Endodermal cell (in vitro differentiated cells): Measurements from ENCODE around the gene CPZ. TPM values are rescaled to one million over a fixed set of nuclear protein-coding genes. Genes with fewer than 3 reads are reported as not detected.

Experiments
- DNase-seq: peaks from one replicate; pipeline ENCODE4 v3.0.0-alpha.2; 2017
- H3K27ac ChIP-seq: 2 replicates; pipeline ENCODE4 v1.5.1; 2013; ENCODE audit warnings: mild to moderate bottlenecking, low read depth, low read length, moderate library complexity
- H3K27me3 ChIP-seq: 2 replicates; pipeline ENCODE4 v1.6.1; 2013; ENCODE audit warnings: mild to moderate bottlenecking, low read length, moderate library complexity; ENCODE audit not compliant: insufficient read depth, control insufficient read depth, poor library complexity, severe bottlenecking
- H3K36me3 ChIP-seq: 2 replicates; pipeline ENCODE4 v1.7.0; 2013; ENCODE audit warnings: mild to moderate bottlenecking, low read length, moderate library complexity; ENCODE audit not compliant: control insufficient read depth, insufficient read depth
- H3K4me1 ChIP-seq: one replicate; pipeline ENCODE4 v1.7.0; 2013; ENCODE audit warnings: low read length; ENCODE audit not compliant: control insufficient read depth, insufficient read depth
- H3K4me3 ChIP-seq: 2 replicates; pipeline ENCODE4 v1.5.1; 2013; ENCODE audit warnings: mild to moderate bottlenecking, low read length, moderate library complexity
- H3K9ac ChIP-seq: 2 replicates; pipeline ENCODE4 v1.6.1; 2013; ENCODE audit warnings: mild to moderate bottlenecking, low read length, moderate library complexity; ENCODE audit not compliant: poor library complexity, severe bottlenecking; ENCODE audit errors: extremely low read depth
- H3K9me3 ChIP-seq: 2 replicates; pipeline ENCODE4 v1.6.1; 2013; ENCODE audit warnings: mild to moderate bottlenecking, low read length, moderate library complexity; ENCODE audit not compliant: control insufficient read depth
- H3K27ac Mint-ChIP-seq: 2 replicates; pipeline ENCODE4 v1.8.0; 2020; ENCODE audit warnings: mixed read lengths
- H3K27me3 Mint-ChIP-seq: 2 replicates; pipeline ENCODE4 v1.8.0; 2021; ENCODE audit warnings: mild to moderate bottlenecking, mixed read lengths; ENCODE audit not compliant: insufficient read depth
- H3K36me3 Mint-ChIP-seq: 2 replicates; pipeline ENCODE4 v1.8.0; 2020; ENCODE audit warnings: low read depth, mixed read lengths
- H3K4me1 Mint-ChIP-seq: 2 replicates; pipeline ENCODE4 v1.8.0; 2020; ENCODE audit warnings: mixed read lengths
- H3K4me3 Mint-ChIP-seq: 2 replicates; pipeline ENCODE4 v1.8.0; 2020; ENCODE audit warnings: mild to moderate bottlenecking, moderate library complexity, mixed read lengths
- H3K9me3 Mint-ChIP-seq: 2 replicates; pipeline ENCODE4 v1.8.0; 2020; ENCODE audit warnings: mild to moderate bottlenecking, mixed read lengths
- CTCF ChIP-seq: fragments of 200-600 bp; sonication (generic); conservative IDR thresholded peaks from 2 replicates; pipeline ENCODE4 v1.5.0; 2021; ENCODE audit warnings: antibody characterized with exemption, mild to moderate bottlenecking
- WGBS, 2 experiments: methylation state at CpG; one replicate each; pipeline versions ENCODE4 v1.1.5 to v1.1.7; 2013; ENCODE audit warnings: missing lambda C conversion rate in 2 of 2, mixed read lengths in 1 of 2; ENCODE audit not compliant: insufficient coverage in 1 of 2, insufficient read length in 1 of 2; 5-methylcytosine and 5-hydroxymethylcytosine counted together
- total RNA-seq, 2 donors: library from RNA; stranded (reverse); fragmentation: NEBNext Ultra II Directional in 1 of 2; extraction: Animal tissue kit (Norgen Biotek cat#: 25700) in 1 of 2; gene quantifications; 2 replicates in 1 of 2; 3 replicates in 1 of 2; pipeline ENCODE4 v1.2.1, GENCODE V29; 2021

Gene CPZ
- total RNA-seq, 2 donors from 2014 or later, result 23.9 to 33.6 TPM

- Mint-ChIP-seq H3K4me1 (no peaks in the 10 kb centered on the region), H3K4me3 (no peak overlapping the region), H3K27me3 (peaks cover 2% of the 10 kb centered on the region), H3K9me3 (no peaks in the 10 kb centered on the region), H3K27ac (no peak overlapping the region), H3K36me3 (peaks cover 15% of the 10 kb centered on the region)
- Histone ChIP-seq H3K4me3 (no peak overlapping the region), H3K4me1 (no peaks in the 10 kb centered on the region), H3K27ac (no peak overlapping the region), H3K27me3 (no peaks in the 10 kb centered on the region), H3K9me3 (no peaks in the 10 kb centered on the region), H3K9ac (no peak overlapping the region), H3K36me3 (no peaks in the 10 kb centered on the region)
- WGBS, 2 experiments, result 95 to 100% methylated on average over 4 to 8 of the region's 8 CpGs
- DNase-seq, result no peak
- no peak for TF ChIP-seq CTCF
Observed at GRCh38 chr4:8612646-8613045, 20.1 kb downstream of the CPZ start.

GRCh38 chr4:8613421-8614364, 21.1 kb downstream of the CPZ start:
- H3K27ac Mint-ChIP-seq, result no peak overlapping the region
- Histone ChIP-seq H3K27ac (no peak overlapping the region), H3K27me3 (no peaks in the 10 kb centered on the region), H3K9ac (no peak overlapping the region), H3K36me3 (no peaks in the 10 kb centered on the region), H3K4me3 (no peak overlapping the region), H3K9me3 (no peaks in the 10 kb centered on the region), H3K4me1 (no peaks in the 10 kb centered on the region)
- DNase-seq, result no peak
- H3K9me3 Mint-ChIP-seq, result no peaks in the 10 kb centered on the region
- 93 to 95% methylated on average over 27 to 35 of the region's 35 CpGs for WGBS, 2 experiments
- H3K36me3 Mint-ChIP-seq, result peaks cover 19% of the 10 kb centered on the region
- H3K4me1 Mint-ChIP-seq, result no peaks in the 10 kb centered on the region
- TF ChIP-seq CTCF, result no peak
- H3K27me3 Mint-ChIP-seq, result peaks cover 2% of the 10 kb centered on the region
- H3K4me3 Mint-ChIP-seq, result no peak overlapping the region

GRCh38 chr4:8614365-8615193, 22.0 kb downstream of the CPZ start:
- TF ChIP-seq CTCF, result no peak
- DNase-seq, result no peak
- Histone ChIP-seq H3K4me3 (no peak overlapping the region), H3K9me3 (no peaks in the 10 kb centered on the region), H3K27me3 (no peaks in the 10 kb centered on the region), H3K9ac (no peak overlapping the region), H3K4me1 (no peaks in the 10 kb centered on the region), H3K27ac (no peak overlapping the region), H3K36me3 (no peaks in the 10 kb centered on the region)
- Mint-ChIP-seq H3K27me3 (peaks cover 2% of the 10 kb centered on the region), H3K4me3 (no peak overlapping the region), H3K36me3 (peaks cover 21% of the 10 kb centered on the region), H3K9me3 (no peaks in the 10 kb centered on the region), H3K27ac (no peak overlapping the region), H3K4me1 (no peaks in the 10 kb centered on the region)
- WGBS, 2 experiments, result 88 to 94% methylated on average over 17 to 22 of the region's 22 CpGs
